GM23338 (cell line): ENCODE data around the gene ARPC5. TPM values are rescaled to one million over a fixed set of nuclear protein-coding genes. Genes with fewer than 3 reads are reported as not detected.

Experiments used
- CREB1 ChIP-seq: fragments of 250-450 bp; sonication (Bioruptor Pico); IDR thresholded peaks from 2 replicates; pipeline ENCODE4 v1.5.0; 2020; ENCODE audit warnings: low read depth, mild to moderate bottlenecking, moderate library complexity
- EZH2 ChIP-seq: fragments of 200-600 bp; sonication (generic); IDR thresholded peaks from one replicate; pipeline ENCODE4 v1.8.0; 2017; ENCODE audit warnings: antibody characterized with exemption, mild to moderate bottlenecking, low read depth; ENCODE audit not compliant: unreplicated experiment
- EZH2phosphoT487 ChIP-seq: fragments of 200-600 bp; sonication (generic); IDR thresholded peaks from one replicate; pipeline ENCODE4 v1.8.1; 2018; ENCODE audit warnings: antibody characterized with exemption; ENCODE audit not compliant: unreplicated experiment
- NANOG ChIP-seq: IDR thresholded peaks from 2 replicates; pipeline ENCODE4 v1.6.1; 2016; ENCODE audit warnings: antibody characterized with exemption, borderline replicate concordance
- POLR2AphosphoS5 ChIP-seq: IDR thresholded peaks from 2 replicates; pipeline ENCODE4 v1.6.1; 2016; ENCODE audit warnings: antibody characterized with exemption, low read depth
- ZNF114 ChIP-seq: fragments of 250-450 bp; sonication (Bioruptor Pico); IDR thresholded peaks from 2 replicates; pipeline ENCODE4 v1.5.0; 2020; ENCODE audit warnings: mild to moderate bottlenecking, moderate library complexity
- ZNF331 ChIP-seq: fragments of 250-450 bp; sonication (Bioruptor Pico); IDR thresholded peaks from 2 replicates; pipeline ENCODE4 v1.5.0; 2020; ENCODE audit warnings: low read depth, mild to moderate bottlenecking, moderate library complexity
- polyA plus RNA-seq: library from polyadenylated mRNA; unstranded; fragments of >200 nt; fragmentation: Nextera tagmentation; extraction: Ambion mirVana; gene quantifications from 2 replicates; pipeline ENCODE4 v1.2.1, GENCODE V29; 2016
- total RNA-seq: library from RNA; depleted of rRNA; stranded (reverse); fragments of >200 nt; shearing (Covaris generic); gene quantifications from 2 replicates; pipeline ENCODE4 v1.2.3, GENCODE V29; 2014
- TF ChIP-seq, protein P1 (sequence below): fragments of 250-450 bp; sonication (Bioruptor Pico); IDR thresholded peaks from 2 replicates; pipeline ENCODE4 v1.5.0; 2020; ENCODE audit warnings: mild to moderate bottlenecking, moderate library complexity
- TF ChIP-seq, protein P2 (sequence below): IDR thresholded peaks from one replicate; pipeline ENCODE4 v1.6.1; 2018; ENCODE audit warnings: antibody characterized with exemption; ENCODE audit not compliant: unreplicated experiment
- TF ChIP-seq, protein P3 (sequence below): IDR thresholded peaks from 2 replicates; pipeline ENCODE4 v1.6.1; 2016; ENCODE audit warnings: antibody characterized with exemption

ARPC5 gene
- total and polyA plus RNA-seq, 2 experiments from 2014 or later: 75.4 to 98.9 TPM

DNA sequence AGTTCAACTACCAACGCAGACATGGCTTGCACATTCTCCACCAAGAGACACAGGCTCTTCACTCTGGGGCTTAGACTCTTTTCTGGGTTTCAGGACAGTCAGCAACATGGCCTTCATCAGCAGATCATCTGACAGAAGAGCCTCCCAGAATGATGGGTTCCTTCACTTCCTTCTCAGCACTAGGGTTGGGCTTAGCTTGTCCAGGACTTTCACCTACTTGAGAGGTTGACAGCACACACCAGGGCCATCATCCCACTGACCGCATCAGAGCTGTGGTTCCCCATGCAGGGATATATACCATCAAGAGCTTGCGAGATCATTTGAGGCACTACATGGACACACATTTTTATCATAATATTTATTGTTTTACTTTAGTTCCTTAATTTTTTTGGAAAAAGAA lies 34.9 kb downstream of the ARPC5 start (continued):
- TF ChIP-seq, protein P1, sequence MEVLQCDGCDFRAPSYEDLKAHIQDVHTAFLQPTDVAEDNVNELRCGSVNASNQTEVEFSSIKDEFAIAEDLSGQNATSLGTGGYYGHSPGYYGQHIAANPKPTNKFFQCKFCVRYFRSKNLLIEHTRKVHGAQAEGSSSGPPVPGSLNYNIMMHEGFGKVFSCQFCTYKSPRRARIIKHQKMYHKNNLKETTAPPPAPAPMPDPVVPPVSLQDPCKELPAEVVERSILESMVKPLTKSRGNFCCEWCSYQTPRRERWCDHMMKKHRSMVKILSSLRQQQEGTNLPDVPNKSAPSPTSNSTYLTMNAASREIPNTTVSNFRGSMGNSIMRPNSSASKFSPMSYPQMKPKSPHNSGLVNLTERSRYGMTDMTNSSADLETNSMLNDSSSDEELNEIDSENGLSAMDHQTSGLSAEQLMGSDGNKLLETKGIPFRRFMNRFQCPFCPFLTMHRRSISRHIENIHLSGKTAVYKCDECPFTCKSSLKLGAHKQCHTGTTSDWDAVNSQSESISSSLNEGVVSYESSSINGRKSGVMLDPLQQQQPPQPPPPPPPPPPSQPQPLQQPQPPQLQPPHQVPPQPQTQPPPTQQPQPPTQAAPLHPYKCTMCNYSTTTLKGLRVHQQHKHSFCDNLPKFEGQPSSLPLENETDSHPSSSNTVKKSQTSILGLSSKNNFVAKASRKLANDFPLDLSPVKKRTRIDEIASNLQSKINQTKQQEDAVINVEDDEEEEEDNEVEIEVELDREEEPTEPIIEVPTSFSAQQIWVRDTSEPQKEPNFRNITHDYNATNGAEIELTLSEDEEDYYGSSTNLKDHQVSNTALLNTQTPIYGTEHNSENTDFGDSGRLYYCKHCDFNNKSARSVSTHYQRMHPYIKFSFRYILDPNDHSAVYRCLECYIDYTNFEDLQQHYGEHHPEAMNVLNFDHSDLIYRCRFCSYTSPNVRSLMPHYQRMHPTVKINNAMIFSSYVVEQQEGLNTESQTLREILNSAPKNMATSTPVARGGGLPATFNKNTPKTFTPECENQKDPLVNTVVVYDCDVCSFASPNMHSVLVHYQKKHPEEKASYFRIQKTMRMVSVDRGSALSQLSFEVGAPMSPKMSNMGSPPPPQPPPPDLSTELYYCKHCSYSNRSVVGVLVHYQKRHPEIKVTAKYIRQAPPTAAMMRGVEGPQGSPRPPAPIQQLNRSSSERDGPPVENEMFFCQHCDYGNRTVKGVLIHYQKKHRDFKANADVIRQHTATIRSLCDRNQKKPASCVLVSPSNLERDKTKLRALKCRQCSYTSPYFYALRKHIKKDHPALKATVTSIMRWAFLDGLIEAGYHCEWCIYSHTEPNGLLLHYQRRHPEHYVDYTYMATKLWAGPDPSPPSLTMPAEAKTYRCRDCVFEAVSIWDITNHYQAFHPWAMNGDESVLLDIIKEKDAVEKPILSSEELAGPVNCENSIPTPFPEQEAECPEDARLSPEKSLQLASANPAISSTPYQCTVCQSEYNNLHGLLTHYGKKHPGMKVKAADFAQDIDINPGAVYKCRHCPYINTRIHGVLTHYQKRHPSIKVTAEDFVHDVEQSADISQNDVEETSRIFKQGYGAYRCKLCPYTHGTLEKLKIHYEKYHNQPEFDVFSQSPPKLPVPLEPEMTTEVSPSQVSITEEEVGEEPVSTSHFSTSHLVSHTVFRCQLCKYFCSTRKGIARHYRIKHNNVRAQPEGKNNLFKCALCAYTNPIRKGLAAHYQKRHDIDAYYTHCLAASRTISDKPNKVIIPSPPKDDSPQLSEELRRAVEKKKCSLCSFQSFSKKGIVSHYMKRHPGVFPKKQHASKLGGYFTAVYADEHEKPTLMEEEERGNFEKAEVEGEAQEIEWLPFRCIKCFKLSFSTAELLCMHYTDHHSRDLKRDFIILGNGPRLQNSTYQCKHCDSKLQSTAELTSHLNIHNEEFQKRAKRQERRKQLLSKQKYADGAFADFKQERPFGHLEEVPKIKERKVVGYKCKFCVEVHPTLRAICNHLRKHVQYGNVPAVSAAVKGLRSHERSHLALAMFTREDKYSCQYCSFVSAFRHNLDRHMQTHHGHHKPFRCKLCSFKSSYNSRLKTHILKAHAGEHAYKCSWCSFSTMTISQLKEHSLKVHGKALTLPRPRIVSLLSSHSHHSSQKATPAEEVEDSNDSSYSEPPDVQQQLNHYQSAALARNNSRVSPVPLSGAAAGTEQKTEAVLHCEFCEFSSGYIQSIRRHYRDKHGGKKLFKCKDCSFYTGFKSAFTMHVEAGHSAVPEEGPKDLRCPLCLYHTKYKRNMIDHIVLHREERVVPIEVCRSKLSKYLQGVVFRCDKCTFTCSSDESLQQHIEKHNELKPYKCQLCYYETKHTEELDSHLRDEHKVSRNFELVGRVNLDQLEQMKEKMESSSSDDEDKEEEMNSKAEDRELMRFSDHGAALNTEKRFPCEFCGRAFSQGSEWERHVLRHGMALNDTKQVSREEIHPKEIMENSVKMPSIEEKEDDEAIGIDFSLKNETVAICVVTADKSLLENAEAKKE (CRISPR knock-in tag): no peak
- TF ChIP-seq EZH2: no peak
- no peak for TF ChIP-seq EZH2phosphoT487
- TF ChIP-seq CREB1 (CRISPR knock-in tag): no peak
- TF ChIP-seq NANOG: no peak
- no peak for TF ChIP-seq ZNF114 (CRISPR knock-in tag)
- no peak for TF ChIP-seq ZNF331 (CRISPR knock-in tag)
- TF ChIP-seq, protein P2, sequence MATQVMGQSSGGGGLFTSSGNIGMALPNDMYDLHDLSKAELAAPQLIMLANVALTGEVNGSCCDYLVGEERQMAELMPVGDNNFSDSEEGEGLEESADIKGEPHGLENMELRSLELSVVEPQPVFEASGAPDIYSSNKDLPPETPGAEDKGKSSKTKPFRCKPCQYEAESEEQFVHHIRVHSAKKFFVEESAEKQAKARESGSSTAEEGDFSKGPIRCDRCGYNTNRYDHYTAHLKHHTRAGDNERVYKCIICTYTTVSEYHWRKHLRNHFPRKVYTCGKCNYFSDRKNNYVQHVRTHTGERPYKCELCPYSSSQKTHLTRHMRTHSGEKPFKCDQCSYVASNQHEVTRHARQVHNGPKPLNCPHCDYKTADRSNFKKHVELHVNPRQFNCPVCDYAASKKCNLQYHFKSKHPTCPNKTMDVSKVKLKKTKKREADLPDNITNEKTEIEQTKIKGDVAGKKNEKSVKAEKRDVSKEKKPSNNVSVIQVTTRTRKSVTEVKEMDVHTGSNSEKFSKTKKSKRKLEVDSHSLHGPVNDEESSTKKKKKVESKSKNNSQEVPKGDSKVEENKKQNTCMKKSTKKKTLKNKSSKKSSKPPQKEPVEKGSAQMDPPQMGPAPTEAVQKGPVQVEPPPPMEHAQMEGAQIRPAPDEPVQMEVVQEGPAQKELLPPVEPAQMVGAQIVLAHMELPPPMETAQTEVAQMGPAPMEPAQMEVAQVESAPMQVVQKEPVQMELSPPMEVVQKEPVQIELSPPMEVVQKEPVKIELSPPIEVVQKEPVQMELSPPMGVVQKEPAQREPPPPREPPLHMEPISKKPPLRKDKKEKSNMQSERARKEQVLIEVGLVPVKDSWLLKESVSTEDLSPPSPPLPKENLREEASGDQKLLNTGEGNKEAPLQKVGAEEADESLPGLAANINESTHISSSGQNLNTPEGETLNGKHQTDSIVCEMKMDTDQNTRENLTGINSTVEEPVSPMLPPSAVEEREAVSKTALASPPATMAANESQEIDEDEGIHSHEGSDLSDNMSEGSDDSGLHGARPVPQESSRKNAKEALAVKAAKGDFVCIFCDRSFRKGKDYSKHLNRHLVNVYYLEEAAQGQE: no peak
- TF ChIP-seq POLR2AphosphoS5: no peak
- TF ChIP-seq, protein P3, sequence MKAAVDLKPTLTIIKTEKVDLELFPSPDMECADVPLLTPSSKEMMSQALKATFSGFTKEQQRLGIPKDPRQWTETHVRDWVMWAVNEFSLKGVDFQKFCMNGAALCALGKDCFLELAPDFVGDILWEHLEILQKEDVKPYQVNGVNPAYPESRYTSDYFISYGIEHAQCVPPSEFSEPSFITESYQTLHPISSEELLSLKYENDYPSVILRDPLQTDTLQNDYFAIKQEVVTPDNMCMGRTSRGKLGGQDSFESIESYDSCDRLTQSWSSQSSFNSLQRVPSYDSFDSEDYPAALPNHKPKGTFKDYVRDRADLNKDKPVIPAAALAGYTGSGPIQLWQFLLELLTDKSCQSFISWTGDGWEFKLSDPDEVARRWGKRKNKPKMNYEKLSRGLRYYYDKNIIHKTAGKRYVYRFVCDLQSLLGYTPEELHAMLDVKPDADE: no peak
